HepG2 (cell line): Measurements from ENCODE around the gene SIGLEC9.

ENCODE experiments used
- CAMTA2 ChIP-seq: sonication (generic); formaldehyde crosslinking; IDR thresholded peaks from 2 replicates; pipeline ENCODE4 v1.4.0; 2020; ENCODE audit warnings: mild to moderate bottlenecking, missing genetic modification reagents, borderline replicate concordance
- HOXA5 ChIP-seq: sonication (generic); formaldehyde crosslinking; IDR thresholded peaks from 2 replicates; pipeline ENCODE4 v1.4.0; 2020; ENCODE audit warnings: missing genetic modification reagents
- JUN ChIP-seq: sonication (generic); formaldehyde crosslinking; IDR thresholded peaks from 2 replicates; pipeline ENCODE4 v1.4.0; 2020; ENCODE audit warnings: mild to moderate bottlenecking, missing genetic modification reagents
- MAFF ChIP-seq: IDR thresholded peaks from 2 replicates; pipeline ENCODE4 v1.6.1; 2011; ENCODE audit warnings: low read depth, low read length, improper control_type of control experiment
- MAFK ChIP-seq, 2 experiments: IDR thresholded peaks in 1 of 2; conservative IDR thresholded peaks in 1 of 2; 2 replicates each; pipeline ENCODE4 v1.6.1; 2011; ENCODE audit warnings: improper control_type of control experiment in 2 of 2, low read length in 2 of 2
- NCOA2 ChIP-seq: sonication (generic); formaldehyde crosslinking; IDR thresholded peaks from 2 replicates; pipeline ENCODE4 v1.8.0; 2022; ENCODE audit warnings: inconsistent platforms
- ZFP36 ChIP-seq: fragments of 150-350 bp; IDR thresholded peaks from 2 replicates; pipeline ENCODE4 v1.6.1; 2018; ENCODE audit warnings: borderline replicate concordance, low read length, low read depth; ENCODE audit not compliant: partially characterized antibody
- ZFP36L2 ChIP-seq: sonication (generic); formaldehyde crosslinking; IDR thresholded peaks from 2 replicates; pipeline ENCODE4 v1.4.0; 2020; ENCODE audit warnings: missing genetic modification reagents
- ZNF382 ChIP-seq: sonication (generic); formaldehyde crosslinking; IDR thresholded peaks from 2 replicates; pipeline ENCODE4 v1.5.0; 2020; ENCODE audit warnings: missing genetic modification reagents, mild to moderate bottlenecking, borderline replicate concordance
- TF ChIP-seq, protein P1 (sequence below): sonication (generic); formaldehyde crosslinking; IDR thresholded peaks from 2 replicates; pipeline ENCODE4 v1.5.0; 2020; ENCODE audit warnings: mild to moderate bottlenecking, missing genetic modification reagents, moderate library complexity

DNA sequence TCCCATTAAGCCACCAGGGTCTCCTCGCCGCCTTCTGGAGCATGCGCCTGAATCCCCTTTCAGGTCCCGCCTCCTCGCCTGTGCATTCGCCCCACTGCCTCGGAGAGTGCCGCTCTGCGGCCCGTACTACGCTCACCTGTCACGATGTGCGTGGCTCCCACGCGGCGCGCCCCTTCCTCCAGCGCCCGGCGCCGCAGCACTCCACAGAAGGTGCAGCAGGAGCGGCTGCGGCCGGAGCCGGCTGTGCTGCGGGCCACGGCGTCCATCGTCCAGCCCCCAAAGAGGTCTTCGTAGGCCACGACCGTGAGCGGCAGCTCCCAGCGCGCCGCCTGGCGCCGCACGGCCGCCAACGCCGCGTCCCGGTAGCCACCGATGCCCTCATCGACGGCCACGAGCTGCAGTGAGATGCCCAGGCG, 20.8 kb upstream of the SIGLEC9 start:
- TF ChIP-seq CAMTA2 (CRISPR knock-in tag) (no peak), MAFK (conservative IDR thresholded peaks at IDR 0.05 in 1 of 2, IDR thresholded peaks at IDR 0.05 in 1 of 2; ENCODE audit: low read length in 2 of 2) (no peak), HOXA5 (no peak), ZNF382 (CRISPR knock-in tag) (no peak), MAFF (no peak), JUN (no peak), ZFP36L2 (CRISPR knock-in tag) (no peak), NCOA2 (CRISPR knock-in tag) (no peak), ZFP36 (no peak)
- TF ChIP-seq, protein P1, sequence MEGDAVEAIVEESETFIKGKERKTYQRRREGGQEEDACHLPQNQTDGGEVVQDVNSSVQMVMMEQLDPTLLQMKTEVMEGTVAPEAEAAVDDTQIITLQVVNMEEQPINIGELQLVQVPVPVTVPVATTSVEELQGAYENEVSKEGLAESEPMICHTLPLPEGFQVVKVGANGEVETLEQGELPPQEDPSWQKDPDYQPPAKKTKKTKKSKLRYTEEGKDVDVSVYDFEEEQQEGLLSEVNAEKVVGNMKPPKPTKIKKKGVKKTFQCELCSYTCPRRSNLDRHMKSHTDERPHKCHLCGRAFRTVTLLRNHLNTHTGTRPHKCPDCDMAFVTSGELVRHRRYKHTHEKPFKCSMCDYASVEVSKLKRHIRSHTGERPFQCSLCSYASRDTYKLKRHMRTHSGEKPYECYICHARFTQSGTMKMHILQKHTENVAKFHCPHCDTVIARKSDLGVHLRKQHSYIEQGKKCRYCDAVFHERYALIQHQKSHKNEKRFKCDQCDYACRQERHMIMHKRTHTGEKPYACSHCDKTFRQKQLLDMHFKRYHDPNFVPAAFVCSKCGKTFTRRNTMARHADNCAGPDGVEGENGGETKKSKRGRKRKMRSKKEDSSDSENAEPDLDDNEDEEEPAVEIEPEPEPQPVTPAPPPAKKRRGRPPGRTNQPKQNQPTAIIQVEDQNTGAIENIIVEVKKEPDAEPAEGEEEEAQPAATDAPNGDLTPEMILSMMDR: no peak
